ENCODE measurements around the gene SPRY2. TPM values are rescaled to one million over a fixed set of nuclear protein-coding genes. Genes with fewer than 3 reads are reported as not detected.

The SPRY2 gene
- total RNA-seq, 2 experiments from 2014 or later = 0.33 to 0.45 TPM

- no peak for TF ChIP-seq CTCF (IDR thresholded peaks at IDR 0.05)
- no peaks in the 10 kb centered on the region for H3K4me1 ChIP-seq (ENCODE audit: insufficient read depth, low read length)
- H3K27me3 Mint-ChIP-seq = no peaks in the 10 kb centered on the region
- ChIA-PET CTCF (no interaction called here), POLR2A (no interaction called here)
- H3K4me3 ChIP-seq (ENCODE audit: low read length) = no peak overlapping the region
- H3K27ac Mint-ChIP-seq = no peak overlapping the region
- H3K4me3 Mint-ChIP-seq = no peak overlapping the region
- intact Hi-C loops (cut with DNase I, micrococcal nuclease) = no loop called here
- H3K27me3 ChIP-seq (ENCODE audit: control insufficient read depth in 1 of 2, insufficient read depth in 2 of 2, low read length in 2 of 2) = no peaks in the 10 kb centered on the region
- no peaks in the 10 kb centered on the region for H3K36me3 ChIP-seq (ENCODE audit: insufficient read depth, low read length)
- no peaks in the 10 kb centered on the region for H3K9me3 Mint-ChIP-seq
- H3K9me3 ChIP-seq (ENCODE audit: control insufficient read depth in 1 of 2, insufficient read depth in 1 of 2, low read length in 2 of 2) = peaks cover 0 to 3% of the 10 kb centered on the region in 2 experiments
- H3K4me1 Mint-ChIP-seq (ENCODE audit: low read depth) = no peaks in the 10 kb centered on the region
- DNase-seq (no peak), ATAC-seq (ENCODE audit: poor library complexity) (no peak)
- H3K27ac ChIP-seq (ENCODE audit: low read depth in 1 of 2, low read length in 2 of 2) = no peak overlapping the region
- no peaks in the 10 kb centered on the region for H3K36me3 Mint-ChIP-seq (ENCODE audit: low read depth)
Measured at GRCh38 chr13:80312967-80313366, 28.0 kb downstream of the SPRY2 start.

GRCh38 chr13:80312012-80312704, 28.8 kb downstream of the SPRY2 start:
- H3K27me3 Mint-ChIP-seq = no peaks in the 10 kb centered on the region
- ATAC-seq (ENCODE audit: poor library complexity) (no peak), DNase-seq (no peak)
- intact Hi-C loops (cut with DNase I, micrococcal nuclease) = no loop called here
- no peak overlapping the region for H3K27ac Mint-ChIP-seq
- Histone ChIP-seq H3K9me3 (ENCODE audit: control insufficient read depth in 1 of 2, insufficient read depth in 1 of 2, low read length in 2 of 2) (peaks cover 0 to 3% of the 10 kb centered on the region in 2 experiments), H3K27me3 (ENCODE audit: control insufficient read depth in 1 of 2, insufficient read depth in 2 of 2, low read length in 2 of 2) (no peaks in the 10 kb centered on the region), H3K4me3 (ENCODE audit: low read length) (no peak overlapping the region), H3K27ac (ENCODE audit: low read depth in 1 of 2, low read length in 2 of 2) (no peak overlapping the region), H3K36me3 (ENCODE audit: insufficient read depth, low read length) (no peaks in the 10 kb centered on the region), H3K4me1 (ENCODE audit: insufficient read depth, low read length) (no peaks in the 10 kb centered on the region)
- H3K4me1 Mint-ChIP-seq (ENCODE audit: low read depth) = no peaks in the 10 kb centered on the region
- ChIA-PET POLR2A (no interaction called here), CTCF (no interaction called here)
- no peaks in the 10 kb centered on the region for H3K9me3 Mint-ChIP-seq
- H3K36me3 Mint-ChIP-seq (ENCODE audit: low read depth) = no peaks in the 10 kb centered on the region
- TF ChIP-seq CTCF (IDR thresholded peaks at IDR 0.05) = no peak
- no peak overlapping the region for H3K4me3 Mint-ChIP-seq

GRCh38 chr13:80309926-80310325, 31.0 kb downstream of the SPRY2 start:
- Histone ChIP-seq H3K4me1 (ENCODE audit: insufficient read depth, low read length) (no peaks in the 10 kb centered on the region), H3K27me3 (ENCODE audit: control insufficient read depth in 1 of 2, insufficient read depth in 2 of 2, low read length in 2 of 2) (no peaks in the 10 kb centered on the region), H3K9me3 (ENCODE audit: control insufficient read depth in 1 of 2, insufficient read depth in 1 of 2, low read length in 2 of 2) (peaks cover 0 to 3% of the 10 kb centered on the region in 2 experiments), H3K4me3 (ENCODE audit: low read length) (no peak overlapping the region), H3K36me3 (ENCODE audit: insufficient read depth, low read length) (no peaks in the 10 kb centered on the region), H3K27ac (ENCODE audit: low read depth in 1 of 2, low read length in 2 of 2) (no peak overlapping the region)
- Mint-ChIP-seq H3K36me3 (ENCODE audit: low read depth) (no peaks in the 10 kb centered on the region), H3K27ac (no peak overlapping the region), H3K9me3 (peaks cover under 1% of the 10 kb centered on the region), H3K4me3 (no peak overlapping the region), H3K4me1 (ENCODE audit: low read depth) (no peaks in the 10 kb centered on the region), H3K27me3 (no peaks in the 10 kb centered on the region)
- ATAC-seq (ENCODE audit: poor library complexity) (no peak), DNase-seq (no peak)
- ChIA-PET POLR2A (no interaction called here), CTCF (no interaction called here)
- intact Hi-C loops (cut with DNase I, micrococcal nuclease) = no loop called here
- no peak for TF ChIP-seq CTCF (IDR thresholded peaks at IDR 0.05)
